COR-L47 (cell line): ENCODE data around the gene CAMK4.

Experiments used
- DNase-seq: peaks from one replicate; lab custom pipeline; 2025; lab: John Stamatoyannopoulos, UW

The CAMK4 gene

DNA sequence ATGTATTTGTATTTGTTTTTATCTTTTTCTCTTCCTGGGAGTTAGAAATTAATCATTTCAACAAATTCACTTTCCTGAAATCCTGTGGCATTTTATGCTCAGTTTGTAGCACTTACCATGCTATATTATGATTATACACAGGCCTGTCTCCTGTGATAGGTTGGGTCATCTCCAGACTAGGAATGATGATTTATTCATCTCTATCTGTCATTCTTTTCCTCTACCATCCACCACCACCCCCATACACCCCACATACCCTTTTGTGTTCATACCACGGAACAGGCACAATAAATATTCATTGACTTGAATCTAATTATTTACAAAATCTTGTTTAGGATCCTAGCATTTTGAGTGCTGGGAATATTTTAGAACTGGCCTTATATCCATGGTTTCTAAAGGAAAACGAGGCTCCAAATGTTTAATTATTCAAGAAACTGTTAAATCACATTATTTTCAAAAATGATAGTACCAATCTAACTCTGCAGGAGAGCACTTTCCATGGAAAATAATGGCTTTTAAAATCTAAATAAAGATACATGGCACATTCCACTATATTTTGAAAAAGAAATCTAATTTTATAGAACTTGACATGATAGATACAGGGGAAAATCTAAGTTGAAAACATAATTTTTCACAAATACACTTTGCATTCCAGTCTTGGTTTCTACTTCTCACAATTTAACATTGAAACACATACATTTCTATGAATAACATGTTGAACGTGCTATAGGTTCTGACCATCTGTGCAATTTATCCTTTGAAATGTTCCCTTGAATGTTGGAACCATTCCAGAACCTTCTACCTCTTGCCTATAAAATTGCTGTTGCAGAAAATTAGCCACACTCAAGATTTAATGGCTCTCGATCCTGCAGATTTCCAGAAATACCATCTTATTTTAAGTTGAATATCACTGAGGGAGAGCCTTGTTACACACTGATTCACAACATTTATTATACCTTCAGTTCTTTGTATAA, 198.8 kb downstream of the CAMK4 start:
- DNase-seq: peak; percentile 5

DNA sequence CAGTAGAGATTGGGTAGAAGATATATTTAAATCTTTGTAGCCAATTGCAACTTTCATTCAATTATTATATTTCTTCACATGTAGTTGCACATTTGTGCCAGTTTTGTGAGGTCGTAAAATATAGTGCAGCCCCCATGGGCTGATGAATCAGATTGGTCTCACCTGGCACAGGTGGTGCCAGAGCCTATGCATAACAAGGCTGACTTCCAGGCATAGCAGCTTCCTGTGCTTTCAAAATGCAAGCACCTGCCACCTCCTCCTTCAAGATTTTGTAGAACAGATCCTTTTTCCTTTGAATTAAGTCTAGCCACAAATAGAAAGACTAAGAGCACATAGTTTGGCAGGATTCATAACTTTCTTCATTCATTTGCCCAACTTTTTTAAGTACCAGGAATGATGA, 201.0 kb downstream of the CAMK4 start:
- DNase-seq: no peak

GRCh38 chr5:111427762-111428161, 203.6 kb downstream of the CAMK4 start:
- DNase-seq: no peak

GRCh38 chr5:111432883-111433536, 208.8 kb downstream of the CAMK4 start:
- no peak for DNase-seq

DNA sequence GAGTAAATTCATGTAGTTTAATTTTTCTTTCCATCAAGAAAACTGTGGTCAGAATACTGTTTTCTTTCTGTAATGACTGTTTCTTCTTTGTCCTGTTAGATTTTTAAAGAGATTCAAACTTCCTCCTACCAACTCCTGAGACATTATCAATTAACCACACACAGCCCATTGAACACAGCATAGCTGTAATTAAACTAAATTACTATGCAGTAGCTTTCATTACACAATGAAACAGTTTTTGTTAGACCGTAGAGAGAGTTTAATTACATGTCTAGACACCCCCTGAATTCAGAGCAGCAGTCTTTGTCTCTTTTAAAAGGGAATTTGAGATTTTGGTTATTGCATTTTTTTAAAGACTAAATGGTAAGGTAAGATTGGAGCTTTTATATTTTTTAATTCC, 210.6 kb downstream of the CAMK4 start:
- peak; percentile 61 for DNase-seq

DNA sequence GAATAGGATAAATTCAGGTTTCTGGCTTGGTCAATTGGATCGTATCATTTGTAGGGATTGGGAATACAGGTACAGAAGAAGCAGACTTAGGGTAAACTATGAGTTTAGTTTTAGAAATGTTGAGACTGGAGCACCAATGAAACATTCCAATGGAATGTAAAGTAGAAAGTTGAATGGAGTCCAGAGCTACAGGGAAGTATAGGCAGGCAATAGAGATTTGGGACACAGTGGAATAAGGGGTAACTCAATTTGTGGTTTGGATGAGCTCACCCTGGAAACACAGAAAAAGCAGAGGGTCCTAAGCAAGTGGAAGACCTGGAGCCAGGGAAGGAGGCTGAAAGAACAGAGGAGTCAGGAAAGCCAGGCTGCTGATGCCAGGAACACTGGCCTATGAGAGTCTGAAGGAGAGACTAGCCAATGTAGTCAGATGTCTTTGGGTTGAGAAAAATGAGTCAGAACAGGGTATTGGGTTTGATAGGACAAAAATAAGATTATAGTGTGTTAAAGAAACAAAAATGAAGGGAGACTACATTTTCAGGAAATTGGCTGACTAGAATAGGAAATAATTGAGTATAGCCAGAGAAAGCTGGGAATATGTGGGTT, 215.4 kb downstream of the CAMK4 start:
- DNase-seq: no peak

DNA sequence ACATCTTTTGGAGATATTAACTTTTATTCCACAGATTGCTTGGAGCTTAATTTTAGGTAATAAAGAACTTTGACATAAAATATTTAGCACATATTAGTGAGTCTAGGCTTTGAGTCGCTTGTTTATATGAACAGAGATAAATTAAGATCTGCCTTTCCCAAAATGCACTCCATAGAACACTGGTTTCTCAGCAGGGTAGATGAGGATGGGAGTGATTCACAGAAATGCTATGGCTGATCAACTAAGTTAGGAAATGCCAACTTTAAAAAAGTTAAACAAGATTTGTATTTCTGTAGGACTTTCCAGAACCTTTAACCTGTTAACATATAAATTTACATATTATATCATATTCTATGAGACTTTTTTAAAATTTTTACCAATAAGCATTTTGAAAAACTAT, 222.9 kb downstream of the CAMK4 start:
- DNase-seq: no peak

DNA sequence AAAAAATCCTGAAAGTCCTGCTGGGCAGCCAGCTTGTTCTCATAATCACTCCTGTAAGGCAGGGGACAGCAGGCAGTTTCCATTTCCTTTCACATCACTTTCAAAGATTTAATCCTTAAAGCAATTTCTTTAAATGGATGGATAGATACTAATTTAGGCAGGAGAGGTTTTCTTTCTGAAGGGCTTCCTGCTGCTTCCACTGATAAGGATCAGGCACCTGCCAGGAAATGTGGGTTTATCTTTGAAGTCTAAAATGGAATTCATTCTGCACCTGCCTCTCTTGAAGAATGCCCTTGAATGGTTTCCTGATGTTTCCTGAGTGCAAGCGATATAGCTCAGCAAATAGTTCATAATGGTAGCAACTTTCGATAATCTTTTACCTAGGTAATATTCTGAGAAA, 223.6 kb downstream of the CAMK4 start:
- DNase-seq: peak; percentile 34

GRCh38 chr5:111453295-111453694, 229.1 kb downstream of the CAMK4 start:
- DNase-seq: no peak

DNA sequence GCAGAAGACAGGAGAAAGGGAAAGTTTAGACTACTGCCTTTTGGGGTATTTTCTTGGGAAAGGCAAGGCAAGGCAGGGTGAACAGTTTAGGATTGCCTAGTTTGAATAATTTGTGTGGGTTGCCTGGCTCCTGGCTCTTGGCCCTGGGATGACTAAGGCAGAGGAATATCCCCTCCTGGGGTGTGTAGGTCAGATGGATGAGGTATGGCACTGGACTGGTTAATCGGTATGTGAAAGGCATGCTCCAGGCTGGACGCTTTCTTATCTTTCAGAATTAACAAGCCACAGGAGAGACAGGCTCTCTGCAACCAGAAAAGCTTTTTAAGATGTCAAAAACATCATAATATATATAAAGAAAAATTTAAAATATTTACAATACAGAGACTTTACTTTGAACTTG, 229.6 kb downstream of the CAMK4 start:
- DNase-seq: peak; percentile 35

- peak; percentile 90 for DNase-seq
Observed at GRCh38 chr5:111454198-111454622, 230.0 kb downstream of the CAMK4 start.

DNA sequence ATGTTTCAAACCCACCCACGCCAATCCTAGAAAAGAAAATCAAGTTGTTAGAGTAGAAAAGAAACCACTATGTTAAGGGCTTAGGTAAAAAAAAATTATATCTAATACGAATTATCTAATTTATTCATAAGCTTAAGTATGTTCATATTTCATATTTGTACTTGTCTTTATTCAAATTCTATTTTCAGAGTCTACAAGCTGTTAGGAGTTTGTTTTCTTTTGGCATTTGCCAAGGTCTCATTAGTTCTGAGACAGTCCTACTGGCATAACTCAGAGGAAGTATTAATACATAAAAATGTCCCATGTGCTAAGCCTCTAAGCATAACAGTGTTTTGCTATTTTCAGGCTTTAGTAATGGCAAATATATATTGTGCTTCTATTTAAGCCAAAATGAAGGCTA, 230.6 kb downstream of the CAMK4 start:
- no peak for DNase-seq

DNA sequence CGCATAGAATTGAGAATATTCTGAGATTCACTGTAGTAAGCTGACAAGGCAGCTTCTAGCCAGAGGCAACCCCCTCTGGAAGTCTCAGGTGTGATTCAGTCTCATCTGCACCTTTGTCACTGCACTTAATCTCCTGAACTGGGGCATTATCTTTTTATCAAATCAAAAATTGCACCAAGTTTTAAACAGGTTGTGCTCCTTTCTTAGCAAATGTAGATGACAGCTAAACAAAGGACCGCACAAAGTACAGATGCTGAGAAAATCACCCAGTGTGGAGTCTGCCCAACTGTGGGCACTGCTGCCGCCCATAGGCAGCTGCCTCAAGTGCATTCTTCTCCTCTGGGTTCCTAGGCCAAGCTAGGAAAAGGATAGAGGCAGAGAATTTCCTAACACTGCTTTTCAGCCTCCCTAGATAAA, 237.1 kb downstream of the CAMK4 start:
- peak; percentile 57 for DNase-seq

DNA sequence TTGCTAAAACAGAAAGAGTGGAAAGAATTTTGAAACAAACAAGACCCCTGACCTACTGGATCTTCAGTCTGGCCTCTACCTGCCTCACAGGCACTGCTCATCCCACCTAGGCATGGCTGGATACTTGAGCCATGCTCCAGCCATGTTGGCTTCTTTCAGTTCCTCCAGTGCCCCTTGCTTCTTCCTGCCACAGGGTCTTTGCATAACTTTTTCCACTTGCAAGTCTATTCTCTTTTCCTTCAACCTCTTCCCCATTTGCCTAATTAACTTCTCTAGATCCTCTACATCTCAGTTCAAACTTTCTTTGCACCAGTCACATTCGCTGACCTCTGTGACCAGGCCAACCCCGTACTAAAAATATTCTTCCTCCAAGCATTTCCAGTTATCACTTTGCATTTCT, 237.8 kb downstream of the CAMK4 start:
- no peak for DNase-seq

DNA sequence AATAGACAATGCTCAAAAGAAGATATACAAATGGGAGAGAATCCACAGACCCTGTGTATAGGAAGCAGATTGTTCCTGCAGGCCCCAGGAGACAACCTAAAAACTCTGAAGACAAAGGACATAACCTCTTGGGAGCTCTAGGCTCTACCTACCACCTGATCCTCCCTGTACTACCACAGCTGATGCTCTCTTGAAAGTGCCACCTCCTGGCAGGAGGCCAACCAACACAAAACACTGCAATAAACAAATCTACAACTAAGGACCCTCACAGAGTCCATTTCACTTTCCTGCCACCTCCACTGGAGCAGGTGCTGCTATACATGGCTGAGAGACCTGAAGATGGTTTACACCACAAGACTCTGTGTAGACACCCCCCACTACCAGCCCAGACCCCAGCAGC, 239.1 kb downstream of the CAMK4 start:
- peak; percentile 43 for DNase-seq

DNA sequence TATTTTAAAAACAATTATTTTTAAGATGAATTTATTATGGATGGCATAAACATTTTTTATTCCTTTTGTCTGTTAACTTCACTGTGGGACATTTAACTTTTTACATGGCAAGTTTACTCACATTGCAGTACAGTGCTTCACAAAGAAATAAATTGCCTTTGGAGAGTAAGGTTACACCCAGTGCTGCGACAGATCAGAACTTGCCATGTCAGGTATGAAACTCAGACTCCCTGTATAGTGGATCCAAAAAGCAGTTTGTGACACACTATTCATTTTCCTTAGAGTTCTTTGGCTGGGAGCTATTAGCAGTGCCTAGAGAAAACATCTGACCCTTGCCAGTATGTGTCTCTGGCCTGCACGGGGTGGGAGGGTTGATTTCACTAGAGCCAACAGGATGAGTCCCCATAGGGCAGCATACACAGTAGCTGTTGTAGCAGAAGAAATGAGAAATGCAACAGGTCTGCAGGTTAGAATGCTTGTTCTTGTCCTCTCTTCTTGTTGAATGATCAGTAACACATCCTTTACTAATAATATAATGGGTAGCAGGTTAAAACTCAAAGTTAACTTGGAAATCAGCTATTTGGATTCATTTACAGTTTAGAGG, 245.2 kb downstream of the CAMK4 start:
- DNase-seq: no peak

DNA sequence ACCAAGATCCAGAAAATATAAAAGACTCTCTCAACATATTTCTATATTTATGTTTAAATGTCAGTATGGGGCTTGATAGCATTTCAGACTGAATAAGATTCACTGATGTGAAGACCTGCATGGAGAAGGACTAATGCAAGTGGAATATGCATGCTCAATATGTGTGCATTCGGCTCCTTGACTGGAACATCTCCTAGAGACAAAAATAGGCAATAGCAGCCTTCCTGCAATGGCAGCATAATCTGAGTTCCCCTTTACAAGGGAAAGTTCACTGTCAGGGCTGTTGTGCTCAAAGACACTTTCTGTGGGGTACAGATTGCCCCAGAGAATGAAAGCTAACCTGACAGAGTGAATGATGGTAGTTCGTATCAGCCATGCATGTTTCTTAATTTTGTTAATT, 245.7 kb downstream of the CAMK4 start:
- DNase-seq: no peak

- no peak for DNase-seq
Observed at GRCh38 chr5:111472096-111472495, 247.9 kb downstream of the CAMK4 start.

- DNase-seq: no peak
Observed at GRCh38 chr5:111472579-111472978, 248.4 kb downstream of the CAMK4 start.

- peak; percentile 12 for DNase-seq
Observed at GRCh38 chr5:111478266-111478665, 254.1 kb downstream of the CAMK4 start.

DNA sequence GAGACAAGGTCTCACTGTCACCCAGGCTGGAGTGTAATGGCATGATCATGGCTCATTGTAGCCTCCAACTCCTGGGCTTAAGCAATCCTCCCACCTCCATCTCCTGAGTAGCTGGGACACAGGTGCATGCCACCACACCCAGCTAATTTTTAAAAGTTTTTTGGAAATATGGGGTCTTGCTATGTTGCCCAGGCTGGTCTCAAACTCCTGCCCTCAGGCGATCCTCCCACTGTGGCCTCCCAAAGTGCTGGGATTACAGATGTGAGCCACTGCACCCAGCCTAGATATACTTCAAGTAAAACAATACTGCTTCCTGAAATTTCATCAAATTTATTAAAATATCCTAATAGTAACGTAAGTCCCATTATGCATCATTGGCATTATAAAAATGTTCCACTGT, 254.7 kb downstream of the CAMK4 start:
- no peak for DNase-seq

- DNase-seq: no peak
Observed at GRCh38 chr5:111480346-111480745, 256.2 kb downstream of the CAMK4 start.
